ENCODE results near the gene RNF187.

DNA sequence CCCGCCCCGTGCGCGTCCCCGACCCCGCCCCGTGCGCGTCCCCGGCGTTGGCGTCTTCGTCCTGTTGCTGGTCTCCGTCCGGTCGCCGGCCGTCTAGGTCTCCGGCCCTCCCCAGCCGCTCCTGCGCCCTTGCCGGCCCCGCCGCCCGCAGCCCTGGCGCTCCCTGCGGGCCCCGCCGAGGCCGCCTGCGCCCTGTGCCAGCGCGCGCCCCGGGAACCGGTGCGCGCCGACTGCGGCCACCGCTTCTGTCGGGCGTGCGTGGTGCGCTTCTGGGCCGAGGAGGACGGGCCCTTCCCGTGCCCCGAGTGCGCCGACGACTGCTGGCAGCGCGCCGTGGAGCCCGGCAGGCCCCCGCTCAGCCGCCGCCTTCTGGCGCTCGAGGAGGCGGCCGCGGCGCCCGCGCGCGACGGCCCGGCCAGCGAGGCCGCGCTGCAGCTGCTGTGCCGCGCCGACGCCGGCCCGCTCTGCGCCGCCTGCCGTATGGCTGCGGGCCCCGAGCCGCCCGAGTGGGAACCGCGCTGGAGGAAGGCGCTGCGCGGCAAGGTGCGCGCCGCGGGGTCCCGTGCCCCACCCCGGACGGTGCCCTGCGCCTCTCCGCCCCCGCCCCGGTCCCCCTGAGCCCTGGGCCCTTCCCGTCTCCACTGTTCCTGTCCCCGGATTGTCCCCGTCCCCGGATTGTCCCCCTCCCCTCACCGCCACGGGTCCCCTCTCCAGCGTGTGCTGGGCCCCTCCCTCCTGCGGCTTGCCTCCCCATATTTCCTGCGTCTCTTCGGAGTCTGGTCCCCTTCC is at the start of gene RNF187:
- TF ChIP-seq, protein P1, sequence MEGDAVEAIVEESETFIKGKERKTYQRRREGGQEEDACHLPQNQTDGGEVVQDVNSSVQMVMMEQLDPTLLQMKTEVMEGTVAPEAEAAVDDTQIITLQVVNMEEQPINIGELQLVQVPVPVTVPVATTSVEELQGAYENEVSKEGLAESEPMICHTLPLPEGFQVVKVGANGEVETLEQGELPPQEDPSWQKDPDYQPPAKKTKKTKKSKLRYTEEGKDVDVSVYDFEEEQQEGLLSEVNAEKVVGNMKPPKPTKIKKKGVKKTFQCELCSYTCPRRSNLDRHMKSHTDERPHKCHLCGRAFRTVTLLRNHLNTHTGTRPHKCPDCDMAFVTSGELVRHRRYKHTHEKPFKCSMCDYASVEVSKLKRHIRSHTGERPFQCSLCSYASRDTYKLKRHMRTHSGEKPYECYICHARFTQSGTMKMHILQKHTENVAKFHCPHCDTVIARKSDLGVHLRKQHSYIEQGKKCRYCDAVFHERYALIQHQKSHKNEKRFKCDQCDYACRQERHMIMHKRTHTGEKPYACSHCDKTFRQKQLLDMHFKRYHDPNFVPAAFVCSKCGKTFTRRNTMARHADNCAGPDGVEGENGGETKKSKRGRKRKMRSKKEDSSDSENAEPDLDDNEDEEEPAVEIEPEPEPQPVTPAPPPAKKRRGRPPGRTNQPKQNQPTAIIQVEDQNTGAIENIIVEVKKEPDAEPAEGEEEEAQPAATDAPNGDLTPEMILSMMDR (IDR thresholded peaks at IDR 0.05): no peak
- peak; percentile 60 for TF ChIP-seq POLR2A (IDR thresholded peaks at IDR 0.05)
